Esophagus squamous epithelium (tissue), 5 donors: ENCODE measurements around the gene MPND. TPM values are rescaled to one million over a fixed set of nuclear protein-coding genes. Genes with fewer than 3 reads are reported as not detected.
A peak's percentile ranks its signal among the peaks of the same experiment; 100 is the strongest.

Source experiments
- DNase-seq: peaks from one replicate; lab custom pipeline; 2025; lab: John Stamatoyannopoulos, UW
- H3K27ac ChIP-seq, 4 donors: fragments of 200-600 bp; sonication (generic); one replicate each; pipeline ENCODE4 v1.5.1; 2016 to 2019; ENCODE audit warnings: mild to moderate bottlenecking in 1 of 4
- H3K27me3 ChIP-seq, 4 donors: fragments of 200-600 bp; sonication (generic); 1 replicate in 3 of 4; 2 replicates in 1 of 4; pipeline versions ENCODE4 v1.5.1 to v1.6.0; 2017 to 2021; ENCODE audit warnings: antibody characterized with exemption in 1 of 4
- H3K36me3 ChIP-seq, 3 donors: fragments of 200-600 bp; sonication (generic); one replicate each; pipeline ENCODE4 v1.5.1; 2016 to 2019
- H3K4me1 ChIP-seq, 3 donors: fragments of 200-600 bp; sonication (generic); one replicate each; pipeline ENCODE4 v1.5.1; 2017 to 2019
- H3K4me3 ChIP-seq, 4 donors: fragments of 200-600 bp; sonication (generic); 1 replicate in 3 of 4; 2 replicates in 1 of 4; pipeline ENCODE4 v1.5.1; 2016 to 2019; ENCODE audit warnings: mild to moderate bottlenecking in 2 of 4, moderate library complexity in 1 of 4
- H3K9me3 ChIP-seq, 3 donors: fragments of 200-600 bp; sonication (generic); one replicate each; pipeline ENCODE4 v1.5.1; 2016 to 2019
- CTCF ChIP-seq, 6 experiments: fragments of 450-650 bp in 4 of 6; fragments of 200-600 bp in 2 of 6; sonication (generic) in 2 of 6; IDR thresholded peaks; one replicate each; pipeline ENCODE4 v1.5.1; 2016 to 2019; ENCODE audit warnings: antibody characterized with exemption in 6 of 6, mild to moderate bottlenecking in 4 of 6, moderate library complexity in 4 of 6
- POLR2A ChIP-seq, 4 donors: fragments of 450-650 bp; IDR thresholded peaks; one replicate each; pipeline ENCODE4 v1.6.1; 2017; ENCODE audit warnings: antibody characterized with exemption in 4 of 4, mild to moderate bottlenecking in 4 of 4, moderate library complexity in 3 of 4
- WGBS, 2 donors: methylation state at CpG; one replicate each; pipeline ENCODE4 v1.1.5; 2018; 5-methylcytosine and 5-hydroxymethylcytosine counted together
- intact Hi-C: fragments of 100-400 bp; cut with DNase I; formaldehyde crosslinking; loops from one replicate; pipeline ENCODE4 v1.15.0; 2022
- total RNA-seq, 4 donors: library from RNA; depleted of rRNA; stranded (reverse); fragments of >200 nt; gene quantifications; one replicate each; pipeline ENCODE4 v1.1.0, GENCODE V29; 2016
- donor health status: DM: yes; HTN: yes; CAD: no.

MPND gene
- total RNA-seq, 4 donors from 2014 or later: 2.5 to 11.1 (median 6.5) TPM

GRCh38 chr19:4338441-4339355 lies 4.7 kb upstream of the MPND start, which contains the start of gene STAP2:
Gene STAP2 (minus strand): TSS chr19:4338827. CDS start chr19:4338753, 74 bp downstream.
- no peaks in the 10 kb centered on the region for H3K27me3 ChIP-seq
- H3K27ac ChIP-seq: peak within 1 kb of the TSS; percentile 87 to 96 (median 93)
- H3K4me3 ChIP-seq: peak within 1 kb of the TSS; percentile 50 to 69 (median 60)
- peaks cover 5 to 33% (median 10%) of the 10 kb centered on the region in 3 donors for H3K4me1 ChIP-seq
- intact Hi-C loops: no loop called here
- 29 to 39% methylated on average over 20 to 25 of the region's 27 CpGs for WGBS, 2 donors
- H3K36me3 ChIP-seq: peaks cover 0 to 4% (median 0%) of the 10 kb centered on the region in 3 donors
- peak in 1 of 4 donors; percentile 47 for TF ChIP-seq POLR2A (IDR thresholded peaks at IDR 0.05)
- no peak for TF ChIP-seq CTCF (IDR thresholded peaks at IDR 0.05)
- no peaks in the 10 kb centered on the region for H3K9me3 ChIP-seq
- no peak for DNase-seq

GRCh38 chr19:4342314-4342614 lies 1.1 kb upstream of the MPND start:
- Histone ChIP-seq H3K27me3 (no peaks in the 10 kb centered on the region), H3K36me3 (peaks cover 0 to 19% (median 0%) of the 10 kb centered on the region in 3 donors), H3K4me1 (peaks cover 14 to 51% (median 20%) of the 10 kb centered on the region in 3 donors), H3K9me3 (no peaks in the 10 kb centered on the region), H3K4me3 (peak overlapping the region; percentile 47 to 94 (median 76)), H3K27ac (peak overlapping the region; percentile 94 to 98 (median 94))
- TF ChIP-seq CTCF (IDR thresholded peaks at IDR 0.05) (no peak), POLR2A (IDR thresholded peaks at IDR 0.05) (no peak)
- WGBS, 2 donors: 2 to 8% methylated on average over 2 to 4 of the region's 10 CpGs
- intact Hi-C loops: no loop called here
- DNase-seq: no peak

GRCh38 chr19:4342615-4343369 lies 570 bp upstream of the MPND start:
- H3K4me1 ChIP-seq: peaks cover 14 to 47% (median 20%) of the 10 kb centered on the region in 3 donors
- H3K27ac ChIP-seq: peak overlapping the region; percentile 94 to 98 (median 94)
- peak; percentile 88 for DNase-seq
- H3K9me3 ChIP-seq: no peaks in the 10 kb centered on the region
- peaks cover 0 to 24% (median 0%) of the 10 kb centered on the region in 3 donors for H3K36me3 ChIP-seq
- 0 to 1% methylated on average over 22 to 25 of the region's 39 CpGs for WGBS, 2 donors
- TF ChIP-seq POLR2A (IDR thresholded peaks at IDR 0.05) (peak in 3 of 4 donors; percentile 74 to 93 (median 87)), CTCF (IDR thresholded peaks at IDR 0.05) (peak in 4 of 6 experiments; percentile 23 to 41 (median 24))
- peak overlapping the region; percentile 57 to 94 (median 78) for H3K4me3 ChIP-seq
- no peaks in the 10 kb centered on the region for H3K27me3 ChIP-seq
- intact Hi-C loops: no loop called here

- DNase-seq: no peak
- TF ChIP-seq CTCF (IDR thresholded peaks at IDR 0.05) (no peak), POLR2A (IDR thresholded peaks at IDR 0.05) (no peak)
- 60 to 89% methylated on average over 4 to 8 of the region's 15 CpGs for WGBS, 2 donors
- Histone ChIP-seq H3K4me1 (peaks cover 14 to 29% (median 14%) of the 10 kb centered on the region in 3 donors), H3K36me3 (peaks cover 0 to 50% (median 0%) of the 10 kb centered on the region in 3 donors), H3K4me3 (no peak overlapping the region), H3K27ac (no peak overlapping the region), H3K27me3 (no peaks in the 10 kb centered on the region), H3K9me3 (no peaks in the 10 kb centered on the region)
- intact Hi-C loops: no loop called here
Observed at GRCh38 chr19:4345342-4346019, 2.1 kb downstream of the MPND start.
